Measurements from ENCODE around the gene BPIFB2.

Gene BPIFB2

DNA sequence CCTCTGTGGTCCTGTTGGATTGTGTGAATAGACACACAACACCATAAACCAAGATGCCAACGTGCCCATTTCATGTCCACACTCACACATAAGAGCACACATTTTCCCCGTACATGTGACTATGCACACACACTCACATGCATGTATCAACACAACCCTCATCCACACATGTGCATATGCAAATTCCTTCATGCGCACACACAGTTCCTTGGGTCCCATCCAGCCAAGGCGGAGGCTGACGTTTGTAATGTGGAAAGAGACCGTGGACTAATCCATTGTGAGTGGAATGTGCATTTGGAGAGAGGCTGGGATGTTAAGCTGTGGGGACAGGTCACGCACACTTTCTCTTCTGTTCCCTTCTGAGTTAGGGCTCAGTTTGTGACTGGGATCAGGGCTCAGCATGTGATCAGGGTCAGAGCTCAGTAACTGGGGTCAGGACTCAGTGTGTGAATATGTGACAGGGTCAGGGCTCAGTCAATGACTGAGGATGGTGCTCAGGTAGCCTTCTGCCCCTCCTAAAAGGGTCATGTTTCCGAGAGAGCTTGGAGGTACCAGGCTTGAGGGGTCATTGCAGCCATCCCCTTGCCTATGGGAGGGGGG, 628 bp upstream of the BPIFB2 start:
- Mint-ChIP-seq H3K9me3 (peaks cover 5 to 7% of the 10 kb centered on the region in 2 donors), H3K4me1 (peaks cover 6% of the 10 kb centered on the region), H3K4me3 (no peak overlapping the region), H3K27me3 (no peaks in the 10 kb centered on the region), H3K27ac (no peak overlapping the region)
- ATAC-seq (no peak), DNase-seq (no peak)

GRCh38 chr20:33008336-33009213, 1.1 kb downstream of the BPIFB2 start:
- DNase-seq (no peak), ATAC-seq (no peak)
- peaks cover 5 to 7% of the 10 kb centered on the region in 2 donors for H3K9me3 Mint-ChIP-seq
- H3K27ac Mint-ChIP-seq = no peak overlapping the region
- H3K4me1 Mint-ChIP-seq = peaks cover 6% of the 10 kb centered on the region
- H3K27me3 Mint-ChIP-seq = no peaks in the 10 kb centered on the region
- no peak overlapping the region for H3K4me3 Mint-ChIP-seq

DNA sequence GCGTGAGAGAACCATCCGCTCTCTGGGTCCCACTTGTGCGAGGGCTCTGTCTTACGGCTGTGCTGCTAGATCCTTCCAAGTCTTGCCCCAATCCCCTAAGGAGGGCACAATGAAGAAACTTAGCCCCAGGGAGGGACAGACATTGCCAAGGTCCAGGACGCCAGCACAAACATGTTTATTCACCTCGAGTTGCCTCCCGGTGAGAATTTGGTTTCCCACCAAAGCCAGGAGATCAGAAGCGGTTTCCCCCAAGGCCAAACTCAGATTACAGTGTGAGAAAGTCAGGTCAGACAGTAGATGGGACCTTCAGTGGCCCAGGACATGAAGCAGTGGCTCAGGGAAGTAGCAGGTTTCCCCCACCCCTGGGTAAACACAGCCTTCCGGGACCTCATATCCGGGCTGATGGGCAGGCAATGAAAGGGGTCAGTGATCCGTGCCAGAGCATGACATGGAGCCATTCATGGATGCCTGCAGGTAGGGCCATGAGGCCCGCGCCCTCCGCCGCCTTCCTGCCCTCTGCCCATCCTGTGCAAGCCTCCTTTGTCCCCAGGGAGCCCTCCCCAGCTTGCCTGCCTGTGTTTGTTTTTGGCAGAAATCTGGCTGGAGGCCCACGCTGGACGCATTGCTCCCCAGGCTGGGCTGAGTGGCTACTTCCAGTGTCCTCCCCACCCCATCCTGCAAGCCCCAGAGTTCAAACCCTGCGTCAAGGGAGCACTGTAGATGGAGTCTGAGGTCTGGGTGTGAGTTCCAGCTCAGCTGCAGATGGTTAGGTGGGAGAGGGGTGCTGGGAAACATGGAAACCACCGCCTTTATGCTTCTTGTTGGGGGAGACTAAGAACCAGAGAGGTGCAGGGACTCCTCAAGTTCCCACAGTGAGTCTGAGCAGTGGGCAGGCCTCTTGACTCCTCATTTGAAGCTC, 2.0 kb downstream of the BPIFB2 start:
- Mint-ChIP-seq H3K27ac (no peak overlapping the region), H3K4me3 (no peak overlapping the region), H3K27me3 (no peaks in the 10 kb centered on the region), H3K9me3 (peaks cover 5 to 7% of the 10 kb centered on the region in 2 donors), H3K4me1 (peaks cover 6% of the 10 kb centered on the region)
- no peak for ATAC-seq
- no peak for DNase-seq

- DNase-seq = no peak
- ATAC-seq = no peak
- H3K4me1 Mint-ChIP-seq = peaks cover 4% of the 10 kb centered on the region
- no peak overlapping the region for H3K4me3 Mint-ChIP-seq
- peaks cover 3 to 4% of the 10 kb centered on the region in 2 donors for H3K9me3 Mint-ChIP-seq
- no peak overlapping the region for H3K27ac Mint-ChIP-seq
- H3K27me3 Mint-ChIP-seq = no peaks in the 10 kb centered on the region
Observed at GRCh38 chr20:33010133-33010504, 2.6 kb downstream of the BPIFB2 start.

DNA sequence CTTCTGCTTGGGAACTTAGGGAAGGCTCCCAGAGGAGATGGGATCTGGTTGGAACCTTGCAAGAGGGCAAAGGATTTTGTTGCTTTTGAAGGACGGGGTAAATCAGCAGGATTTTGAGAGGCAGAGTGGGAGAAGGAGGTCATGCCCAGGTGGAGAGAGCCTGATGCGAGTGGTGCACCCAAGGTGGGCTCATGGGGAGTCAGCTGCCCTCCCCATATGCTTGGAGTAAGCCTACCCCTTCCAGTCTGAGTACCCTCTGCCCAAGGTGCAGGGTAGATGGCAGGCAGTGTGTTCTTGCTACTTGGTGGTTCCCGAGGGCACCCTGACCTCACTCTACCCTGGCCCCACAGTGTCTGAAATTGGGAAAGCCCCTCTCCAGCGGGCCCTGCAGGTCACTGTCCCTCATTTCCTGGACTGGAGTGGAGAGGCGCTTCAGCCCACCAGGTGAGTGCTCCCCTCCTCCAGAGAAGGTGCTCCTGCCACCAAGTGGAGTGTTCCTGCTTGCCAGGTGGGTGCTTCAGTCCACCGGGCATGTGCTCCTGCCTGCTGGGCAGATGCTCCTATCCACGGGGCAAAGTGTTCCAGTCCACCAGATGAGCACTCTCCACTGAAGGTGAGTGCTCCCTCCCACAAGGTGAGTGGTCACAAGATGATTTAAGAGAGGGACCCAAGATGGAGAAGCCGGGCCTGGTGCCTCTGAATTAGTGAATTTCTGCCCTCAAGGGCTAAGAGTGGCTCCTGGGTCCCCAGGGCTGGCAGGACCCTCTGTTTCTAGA, 3.4 kb downstream of the BPIFB2 start:
- no peak overlapping the region for H3K27ac Mint-ChIP-seq
- no peaks in the 10 kb centered on the region for H3K9me3 Mint-ChIP-seq
- no peaks in the 10 kb centered on the region for H3K4me1 Mint-ChIP-seq
- ATAC-seq = no peak
- DNase-seq = no peak
- no peak overlapping the region for H3K4me3 Mint-ChIP-seq
- H3K27me3 Mint-ChIP-seq = no peaks in the 10 kb centered on the region

- no peaks in the 10 kb centered on the region for H3K9me3 Mint-ChIP-seq
- ATAC-seq (no peak), DNase-seq (no peak)
- no peak overlapping the region for H3K4me3 Mint-ChIP-seq
- H3K27me3 Mint-ChIP-seq = no peaks in the 10 kb centered on the region
- H3K4me1 Mint-ChIP-seq = no peaks in the 10 kb centered on the region
- H3K27ac Mint-ChIP-seq = no peak overlapping the region
Observed at GRCh38 chr20:33012327-33013189, 5.1 kb downstream of the BPIFB2 start.

GRCh38 chr20:33013701-33014326, 6.3 kb downstream of the BPIFB2 start:
- Mint-ChIP-seq H3K27me3 (no peaks in the 10 kb centered on the region), H3K4me1 (no peaks in the 10 kb centered on the region)
- no peak for DNase-seq

DNA sequence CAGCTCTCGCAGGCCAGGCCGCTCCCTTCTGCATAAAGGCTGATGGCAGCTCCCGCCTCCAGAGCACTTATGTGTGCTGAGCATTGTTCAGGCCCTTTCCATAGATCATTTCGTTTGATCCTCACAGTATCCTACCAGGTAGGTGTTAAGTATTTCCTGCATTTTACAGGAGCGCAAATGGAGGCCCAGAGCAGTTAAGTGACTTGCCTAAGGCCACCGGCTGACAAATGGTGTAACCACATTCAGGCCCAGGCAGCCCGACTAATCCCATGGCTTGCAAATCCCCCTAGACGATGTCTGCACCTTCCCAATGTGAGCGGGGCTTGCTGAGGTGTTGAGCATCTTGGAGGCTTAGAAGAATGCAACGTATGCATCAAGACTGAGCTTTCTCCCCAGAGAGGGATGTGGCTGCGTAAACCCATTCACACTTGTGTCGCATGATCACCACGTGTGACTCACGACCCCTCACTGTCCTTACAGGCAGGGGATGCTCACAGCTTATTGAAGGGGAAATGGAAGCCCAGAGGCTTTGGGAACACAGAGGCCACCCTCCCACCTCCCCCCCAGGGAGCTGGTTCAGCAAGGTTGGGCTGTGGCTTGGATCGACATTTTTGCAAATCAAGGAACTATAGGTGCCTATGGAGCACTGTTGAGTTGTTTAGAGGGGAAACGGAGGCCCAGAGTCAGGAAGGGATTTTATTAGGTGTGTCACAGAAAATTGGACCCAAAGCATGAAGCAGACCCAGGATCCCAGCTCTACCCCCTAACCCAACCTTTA, 7.0 kb downstream of the BPIFB2 start:
- no peak overlapping the region for H3K27ac Mint-ChIP-seq
- no peaks in the 10 kb centered on the region for H3K9me3 Mint-ChIP-seq
- no peak for DNase-seq
- no peak overlapping the region for H3K4me3 Mint-ChIP-seq
- ATAC-seq = no peak
- H3K4me1 Mint-ChIP-seq = no peaks in the 10 kb centered on the region
- no peaks in the 10 kb centered on the region for H3K27me3 Mint-ChIP-seq

More at GRCh38 chr20:33013701-33014326, 6.3 kb downstream of the BPIFB2 start:
- no peak overlapping the region for H3K27ac Mint-ChIP-seq
- ATAC-seq = no peak
- H3K9me3 Mint-ChIP-seq = no peaks in the 10 kb centered on the region
- H3K4me3 Mint-ChIP-seq = no peak overlapping the region

DNA sequence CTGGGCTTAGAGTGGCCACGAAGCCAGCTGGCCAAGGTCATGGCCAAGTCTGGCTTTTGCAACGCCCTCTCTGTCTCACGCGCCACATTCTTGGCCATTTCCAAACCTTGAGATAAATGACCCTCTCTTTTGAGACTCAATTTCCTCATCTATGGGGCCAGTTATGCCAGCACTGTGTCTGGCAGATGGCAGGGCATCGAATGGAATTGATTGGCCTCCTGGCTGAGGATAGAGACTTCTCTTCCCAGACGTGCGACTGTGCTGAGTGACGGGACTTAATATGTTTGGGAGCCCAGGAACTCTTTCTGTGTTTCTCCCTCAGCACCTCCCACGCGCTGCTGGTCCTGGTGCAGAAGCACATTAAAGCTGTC, 7.6 kb downstream of the BPIFB2 start:
- no peaks in the 10 kb centered on the region for H3K27me3 Mint-ChIP-seq
- DNase-seq (no peak), ATAC-seq (no peak)
- no peaks in the 10 kb centered on the region for H3K9me3 Mint-ChIP-seq
- peak overlapping the region in 1 of 2 donors; percentile 4 for H3K27ac Mint-ChIP-seq
- no peaks in the 10 kb centered on the region for H3K4me1 Mint-ChIP-seq
- H3K4me3 Mint-ChIP-seq = no peak overlapping the region

- DNase-seq = no peak
- ATAC-seq = no peak
- no peak overlapping the region for H3K4me3 Mint-ChIP-seq
- no peaks in the 10 kb centered on the region for H3K9me3 Mint-ChIP-seq
- no peaks in the 10 kb centered on the region for H3K4me1 Mint-ChIP-seq
- H3K27ac Mint-ChIP-seq = peak overlapping the region in 1 of 2 donors; percentile 6
- no peaks in the 10 kb centered on the region for H3K27me3 Mint-ChIP-seq
Observed at GRCh38 chr20:33015700-33016580, 8.4 kb downstream of the BPIFB2 start.

DNA sequence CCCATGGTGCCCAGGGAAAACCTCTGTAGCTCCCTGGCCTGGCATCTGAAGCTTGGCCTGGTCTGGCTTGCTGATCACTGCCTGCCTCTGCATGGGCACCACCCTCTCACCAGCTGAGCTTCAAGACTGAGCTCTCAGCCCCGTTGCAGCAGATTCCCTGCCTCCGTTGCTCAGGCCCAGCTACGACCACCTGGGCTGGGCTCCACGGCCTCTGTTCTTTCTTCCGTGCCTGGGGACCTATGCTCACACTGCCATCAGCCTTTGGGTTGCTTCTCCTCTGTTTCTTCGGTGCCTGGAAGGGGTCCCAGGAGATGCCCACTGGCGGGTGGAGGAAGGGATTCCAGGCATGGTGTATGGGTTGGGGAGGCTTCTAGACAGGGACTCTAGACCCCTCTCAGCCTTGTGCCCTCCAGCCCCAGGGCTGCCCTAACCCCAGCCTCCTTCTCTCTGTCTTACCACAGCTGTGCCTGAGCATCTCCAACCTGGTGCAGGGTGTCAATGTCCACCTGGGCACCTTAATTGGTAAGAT, 9.1 kb downstream of the BPIFB2 start:
- Mint-ChIP-seq H3K4me3 (no peak overlapping the region), H3K27me3 (no peaks in the 10 kb centered on the region), H3K9me3 (no peaks in the 10 kb centered on the region), H3K4me1 (no peaks in the 10 kb centered on the region), H3K27ac (peak overlapping the region in 1 of 2 donors; percentile 83)
- ATAC-seq (no peak), DNase-seq (no peak)

- DNase-seq (no peak), ATAC-seq (no peak)
- no peak overlapping the region for H3K4me3 Mint-ChIP-seq
- H3K27ac Mint-ChIP-seq = no peak overlapping the region
- H3K4me1 Mint-ChIP-seq = no peaks in the 10 kb centered on the region
- no peaks in the 10 kb centered on the region for H3K9me3 Mint-ChIP-seq
- no peaks in the 10 kb centered on the region for H3K27me3 Mint-ChIP-seq
Observed at GRCh38 chr20:33017542-33017941, 10.0 kb downstream of the BPIFB2 start.
